Natural killer cell (primary cell): ENCODE measurements around the gene CDC42EP4. TPM values are rescaled to one million over a fixed set of nuclear protein-coding genes. Genes with fewer than 3 reads are reported as not detected.

Source experiments
- ATAC-seq, 3 donors: fragments of 150-1000 bp in 2 of 3; fragments of 200-7000 bp in 1 of 3; cut with Tn5 transposase; 1 replicate in 1 of 3; 2 replicates in 2 of 3; pipeline ENCODE4 v1.10.0; 2021; ENCODE audit warnings: mild to moderate bottlenecking in 2 of 3, moderate library complexity in 2 of 3
- DNase-seq, 2 donors: peaks; one replicate each; pipeline versions ENCODE4 v3.0.0 to v3.0.0-alpha.2; 2013 to 2021; ENCODE audit warnings: mixed read lengths in 1 of 2
- H3K27ac ChIP-seq: one replicate; pipeline ENCODE4 v1.5.1; 2013; ENCODE audit warnings: mild to moderate bottlenecking, low read length
- H3K27me3 ChIP-seq: one replicate; pipeline ENCODE4 v1.6.1; 2013; ENCODE audit warnings: low read length; ENCODE audit not compliant: control insufficient read depth, insufficient read depth
- H3K36me3 ChIP-seq: one replicate; pipeline ENCODE4 v1.6.1; 2013; ENCODE audit warnings: low read length; ENCODE audit not compliant: control insufficient read depth, insufficient read depth
- H3K4me1 ChIP-seq: one replicate; pipeline ENCODE4 v1.6.1; 2013; ENCODE audit warnings: low read length; ENCODE audit not compliant: control insufficient read depth, insufficient read depth
- H3K4me3 ChIP-seq: one replicate; pipeline ENCODE4 v1.5.1; 2013; ENCODE audit warnings: low read length
- H3K9me3 ChIP-seq: one replicate; pipeline ENCODE4 v1.6.1; 2013; ENCODE audit warnings: low read length; ENCODE audit not compliant: control insufficient read depth, insufficient read depth
- H3K27ac Mint-ChIP-seq, 2 donors: one replicate each; pipeline ENCODE4 v1.8.0; 2022; ENCODE audit warnings: mild to moderate bottlenecking in 2 of 2, mixed read lengths in 2 of 2, moderate library complexity in 1 of 2
- H3K27me3 Mint-ChIP-seq, 2 donors: one replicate each; pipeline ENCODE4 v1.8.0; 2022; ENCODE audit warnings: low read depth in 2 of 2, mixed read lengths in 2 of 2
- H3K36me3 Mint-ChIP-seq: one replicate; pipeline ENCODE4 v1.8.0; 2022; ENCODE audit warnings: mixed read lengths
- H3K4me1 Mint-ChIP-seq, 2 donors: one replicate each; pipeline ENCODE4 v1.8.0; 2022; ENCODE audit warnings: mixed read lengths in 2 of 2
- H3K4me3 Mint-ChIP-seq: one replicate; pipeline ENCODE4 v1.8.0; 2022; ENCODE audit warnings: mild to moderate bottlenecking, moderate library complexity, mixed read lengths
- H3K9me3 Mint-ChIP-seq, 2 donors: one replicate each; pipeline ENCODE4 v1.8.0; 2022; ENCODE audit warnings: mixed read lengths in 2 of 2
- WGBS: methylation state at CpG from one replicate; pipeline ENCODE4 v1.1.7; 2013; ENCODE audit warnings: missing lambda C conversion rate; ENCODE audit not compliant: insufficient coverage; 5-methylcytosine and 5-hydroxymethylcytosine counted together
- intact Hi-C: fragments of 100-400 bp; cut with micrococcal nuclease; formaldehyde crosslinking; loops from one replicate; pipeline ENCODE4 v1.14.2; 2022
- total RNA-seq, 4 donors: library from RNA; stranded (reverse); fragments of 120-200 nt in 1 of 4; gene quantifications; one replicate each; pipeline versions ENCODE4 v1.2.3 to v1.2.4, GENCODE V29; 2013 to 2022
- TF ChIP-seq, protein P1 (sequence below): fragments of 200-600 bp; IDR thresholded peaks from one replicate; pipeline ENCODE4 v1.8.0; 2022; ENCODE audit warnings: antibody characterized with exemption

Gene CDC42EP4
- total RNA-seq, 3 donors from 2014 or later (not counting 1 experiment from before 2014, with no cell fraction given): 2.5 to 9.6 (median 4.4) TPM

GRCh38 chr17:73278465-73279453 lies 33.0 kb downstream of the CDC42EP4 start:
- intact Hi-C loops: no loop called here
- H3K27ac Mint-ChIP-seq: no peak overlapping the region
- Histone ChIP-seq H3K36me3 (no peaks in the 10 kb centered on the region), H3K4me3 (no peak overlapping the region), H3K27ac (no peak overlapping the region), H3K4me1 (no peaks in the 10 kb centered on the region), H3K27me3 (no peaks in the 10 kb centered on the region), H3K9me3 (no peaks in the 10 kb centered on the region)
- H3K27me3 Mint-ChIP-seq: peaks cover 0 to 4% of the 10 kb centered on the region in 2 donors
- DNase-seq (no peak), ATAC-seq (no peak)
- H3K4me3 Mint-ChIP-seq: no peak overlapping the region
- H3K4me1 Mint-ChIP-seq: no peaks in the 10 kb centered on the region
- H3K9me3 Mint-ChIP-seq: no peaks in the 10 kb centered on the region
- WGBS: 85% methylated on average over 14 of the region's 14 CpGs
- TF ChIP-seq, protein P1, sequence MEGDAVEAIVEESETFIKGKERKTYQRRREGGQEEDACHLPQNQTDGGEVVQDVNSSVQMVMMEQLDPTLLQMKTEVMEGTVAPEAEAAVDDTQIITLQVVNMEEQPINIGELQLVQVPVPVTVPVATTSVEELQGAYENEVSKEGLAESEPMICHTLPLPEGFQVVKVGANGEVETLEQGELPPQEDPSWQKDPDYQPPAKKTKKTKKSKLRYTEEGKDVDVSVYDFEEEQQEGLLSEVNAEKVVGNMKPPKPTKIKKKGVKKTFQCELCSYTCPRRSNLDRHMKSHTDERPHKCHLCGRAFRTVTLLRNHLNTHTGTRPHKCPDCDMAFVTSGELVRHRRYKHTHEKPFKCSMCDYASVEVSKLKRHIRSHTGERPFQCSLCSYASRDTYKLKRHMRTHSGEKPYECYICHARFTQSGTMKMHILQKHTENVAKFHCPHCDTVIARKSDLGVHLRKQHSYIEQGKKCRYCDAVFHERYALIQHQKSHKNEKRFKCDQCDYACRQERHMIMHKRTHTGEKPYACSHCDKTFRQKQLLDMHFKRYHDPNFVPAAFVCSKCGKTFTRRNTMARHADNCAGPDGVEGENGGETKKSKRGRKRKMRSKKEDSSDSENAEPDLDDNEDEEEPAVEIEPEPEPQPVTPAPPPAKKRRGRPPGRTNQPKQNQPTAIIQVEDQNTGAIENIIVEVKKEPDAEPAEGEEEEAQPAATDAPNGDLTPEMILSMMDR: no peak
- no peaks in the 10 kb centered on the region for H3K36me3 Mint-ChIP-seq

DNA sequence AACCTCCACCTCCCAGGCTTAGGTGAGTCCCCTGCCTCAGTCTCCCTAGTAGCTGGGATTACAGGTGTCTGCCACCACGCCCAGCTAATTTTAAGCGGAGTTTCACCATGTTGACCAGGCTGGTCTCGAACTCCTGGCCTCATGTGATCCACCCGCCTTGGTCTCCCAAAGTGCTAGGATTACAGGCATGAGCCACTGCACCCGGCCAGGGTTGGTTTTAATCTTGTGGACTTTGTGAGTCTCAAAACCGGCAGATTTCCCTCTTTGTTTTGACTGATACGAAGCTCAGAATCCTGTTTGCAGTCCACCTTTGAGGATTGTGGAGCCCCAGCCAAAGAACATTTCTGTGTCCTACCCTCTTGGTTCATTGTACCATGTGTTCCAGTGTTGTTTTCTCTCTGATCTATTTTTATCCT lies 33.7 kb downstream of the CDC42EP4 start:
- DNase-seq (no peak), ATAC-seq (no peak)
- no peaks in the 10 kb centered on the region for H3K27me3 ChIP-seq
- H3K36me3 ChIP-seq: no peaks in the 10 kb centered on the region
- 76% methylated on average over 7 of the region's 7 CpGs for whole genome bisulfite sequencing
- intact Hi-C loops: no loop called here
- H3K4me3 ChIP-seq: no peak overlapping the region
- Mint-ChIP-seq H3K36me3 (no peaks in the 10 kb centered on the region), H3K27ac (no peak overlapping the region), H3K4me1 (no peaks in the 10 kb centered on the region), H3K27me3 (peaks cover 0 to 4% of the 10 kb centered on the region in 2 donors), H3K9me3 (no peaks in the 10 kb centered on the region), H3K4me3 (no peak overlapping the region)
- no peaks in the 10 kb centered on the region for H3K4me1 ChIP-seq
- no peak overlapping the region for H3K27ac ChIP-seq
- TF ChIP-seq, protein P1: no peak
- no peaks in the 10 kb centered on the region for H3K9me3 ChIP-seq

- intact Hi-C loops: no loop called here
- no peak for ATAC-seq
- no peaks in the 10 kb centered on the region for H3K9me3 ChIP-seq
- no peak for DNase-seq
- Mint-ChIP-seq H3K27me3 (peaks cover 0 to 4% of the 10 kb centered on the region in 2 donors), H3K36me3 (no peaks in the 10 kb centered on the region), H3K4me1 (no peaks in the 10 kb centered on the region), H3K9me3 (no peaks in the 10 kb centered on the region), H3K27ac (no peak overlapping the region), H3K4me3 (no peak overlapping the region)
- no peaks in the 10 kb centered on the region for H3K27me3 ChIP-seq
- H3K27ac ChIP-seq: no peak overlapping the region
- no peaks in the 10 kb centered on the region for H3K4me1 ChIP-seq
- no peak overlapping the region for H3K4me3 ChIP-seq
- WGBS: 94% methylated on average over 4 of the region's 4 CpGs
- TF ChIP-seq, protein P1: no peak
- no peaks in the 10 kb centered on the region for H3K36me3 ChIP-seq
Observed at GRCh38 chr17:73274490-73274889, 37.3 kb downstream of the CDC42EP4 start.
